ENCODE measurements around the gene TRABD2B. TPM values are rescaled to one million over a fixed set of nuclear protein-coding genes. Genes with fewer than 3 reads are reported as not detected.

TRABD2B gene
- total and polyA plus RNA-seq, 2 donors (not counting 3 experiments of a cell fraction or from before 2014, with no cell fraction given) = not detected

DNA sequence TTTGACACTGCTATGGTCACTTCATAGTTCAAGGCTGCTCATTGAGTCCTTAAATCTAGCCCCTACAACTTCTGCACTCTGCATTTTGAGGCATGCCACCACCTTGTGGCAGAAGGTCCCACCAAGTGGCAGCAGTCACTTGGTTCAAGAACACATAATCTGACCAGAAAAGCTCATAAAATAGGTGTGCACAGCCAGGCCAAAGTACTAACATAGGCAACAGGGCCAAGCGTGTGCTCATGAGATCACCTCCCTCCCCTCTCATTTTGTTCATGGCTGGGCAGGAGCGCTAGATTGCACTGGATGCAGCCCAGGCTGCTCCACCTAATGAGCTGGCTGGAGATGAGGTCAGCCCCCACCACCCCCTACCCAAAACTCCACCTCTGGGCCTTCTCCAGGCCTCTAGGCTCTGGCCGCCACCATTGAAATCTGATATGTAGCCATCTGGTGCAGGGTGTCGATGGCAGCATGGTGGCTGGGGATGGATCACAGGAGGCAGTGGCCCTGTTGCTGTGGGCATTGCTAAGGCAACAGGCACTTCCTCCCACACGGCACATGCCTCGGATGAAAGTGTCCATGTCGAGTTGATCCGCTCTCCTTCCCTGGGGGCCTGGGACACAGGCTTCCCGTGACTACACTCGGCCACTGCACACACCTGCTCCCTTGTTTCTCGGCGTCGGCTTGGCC is 193.2 kb downstream of the TRABD2B start:
- ChIA-PET POLR2A (no interaction called here), CTCF (no interaction called here)
- no peak for TF ChIP-seq JUN (IDR thresholded peaks at IDR 0.05; ENCODE audit: borderline replicate concordance, insufficient read depth, insufficient read length, low read depth)
- TF ChIP-seq MYC (IDR thresholded peaks at IDR 0.05; ENCODE audit: low read depth, low read length) = no peak
- no peak for TF ChIP-seq FOS (IDR thresholded peaks at IDR 0.05; ENCODE audit: borderline replicate concordance, insufficient read depth, low read length)
- TF ChIP-seq, protein P1, sequence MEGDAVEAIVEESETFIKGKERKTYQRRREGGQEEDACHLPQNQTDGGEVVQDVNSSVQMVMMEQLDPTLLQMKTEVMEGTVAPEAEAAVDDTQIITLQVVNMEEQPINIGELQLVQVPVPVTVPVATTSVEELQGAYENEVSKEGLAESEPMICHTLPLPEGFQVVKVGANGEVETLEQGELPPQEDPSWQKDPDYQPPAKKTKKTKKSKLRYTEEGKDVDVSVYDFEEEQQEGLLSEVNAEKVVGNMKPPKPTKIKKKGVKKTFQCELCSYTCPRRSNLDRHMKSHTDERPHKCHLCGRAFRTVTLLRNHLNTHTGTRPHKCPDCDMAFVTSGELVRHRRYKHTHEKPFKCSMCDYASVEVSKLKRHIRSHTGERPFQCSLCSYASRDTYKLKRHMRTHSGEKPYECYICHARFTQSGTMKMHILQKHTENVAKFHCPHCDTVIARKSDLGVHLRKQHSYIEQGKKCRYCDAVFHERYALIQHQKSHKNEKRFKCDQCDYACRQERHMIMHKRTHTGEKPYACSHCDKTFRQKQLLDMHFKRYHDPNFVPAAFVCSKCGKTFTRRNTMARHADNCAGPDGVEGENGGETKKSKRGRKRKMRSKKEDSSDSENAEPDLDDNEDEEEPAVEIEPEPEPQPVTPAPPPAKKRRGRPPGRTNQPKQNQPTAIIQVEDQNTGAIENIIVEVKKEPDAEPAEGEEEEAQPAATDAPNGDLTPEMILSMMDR (IDR thresholded peaks at IDR 0.05; ENCODE audit: extremely low read depth in 1 of 2, insufficient read depth in 1 of 2, low read depth in 1 of 2, low read length in 2 of 2) = no peak
- no peak for TF ChIP-seq GATA2 (IDR thresholded peaks at IDR 0.05; ENCODE audit: insufficient read depth, insufficient read length, low read depth, low read length)
- TF ChIP-seq EZH2 (IDR thresholded peaks at IDR 0.05; ENCODE audit: borderline replicate concordance, low read depth, low read length, severe bottlenecking) = no peak
- TF ChIP-seq POLR2A (IDR thresholded peaks at IDR 0.05; ENCODE audit: low read depth, low read length) = no peak
- TF ChIP-seq POLR2AphosphoS5 (IDR thresholded peaks at IDR 0.05; ENCODE audit: insufficient read depth, low read depth, low read length) = no peak
- TF ChIP-seq, protein P2, sequence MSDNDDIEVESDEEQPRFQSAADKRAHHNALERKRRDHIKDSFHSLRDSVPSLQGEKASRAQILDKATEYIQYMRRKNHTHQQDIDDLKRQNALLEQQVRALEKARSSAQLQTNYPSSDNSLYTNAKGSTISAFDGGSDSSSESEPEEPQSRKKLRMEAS (IDR thresholded peaks at IDR 0.05; ENCODE audit: insufficient read depth, insufficient read length) = no peak
- intact Hi-C loops (cut with micrococcal nuclease) (no loop called here), dilution Hi-C loops (cut with MboI; ENCODE audit: extremely low pct_ligation_motif_present, low sequenced_read_pairs) (no loop called here)
- Histone ChIP-seq H3K27me3 (ENCODE audit: control insufficient read depth in 2 of 2, insufficient read depth in 2 of 2, low read length in 2 of 2) (no peaks in the 10 kb centered on the region), H3K4me1 (ENCODE audit: control insufficient read depth, extremely low read depth, insufficient read depth, low read length) (no peaks in the 10 kb centered on the region), H3K4me3 (replicated peaks in 1 of 3; ENCODE audit: insufficient read depth in 1 of 3, low read depth in 1 of 3, low read length in 3 of 3) (no peak overlapping the region), H3K36me3 (ENCODE audit: control insufficient read depth in 2 of 2, extremely low read depth in 1 of 2, insufficient read depth in 2 of 2, low read length in 2 of 2) (no peaks in the 10 kb centered on the region), H3K4me2 (ENCODE audit: insufficient read depth, low read length) (no peak overlapping the region), H3K79me2 (ENCODE audit: control insufficient read depth, insufficient read depth, low read length) (no peaks in the 10 kb centered on the region), H3K9ac (replicated peaks; ENCODE audit: extremely low read depth, insufficient read depth, low read length) (no peak overlapping the region), H3K27ac (ENCODE audit: insufficient read depth, low read depth, low read length) (no peak overlapping the region), H2AFZ (ENCODE audit: low read depth, low read length) (no peak overlapping the region), H4K20me1 (replicated peaks; ENCODE audit: control insufficient read depth, extremely low read depth, insufficient read depth, low read length) (no peaks in the 10 kb centered on the region), H3K9me1 (replicated peaks; ENCODE audit: control insufficient read depth, extremely low read depth, insufficient read depth, low read length) (no peaks in the 10 kb centered on the region), H3K9me3 (replicated peaks; ENCODE audit: control insufficient read depth, insufficient read depth, low read length) (no peaks in the 10 kb centered on the region)
- FAIRE-seq (no peak), DNase-seq (ENCODE audit: low read depth, low spot score) (no peak)
- no TSS peak for BruUV-seq (replicated peaks)
